K562 (cell line): ENCODE data around the gene SDK1.

Experiments
- NCOA2 ChIP-seq, 2 experiments: fragments of 450-650 bp; IDR thresholded peaks; 2 replicates each; pipeline ENCODE4 v1.6.1; 2018; ENCODE audit warnings: mild to moderate bottlenecking in 2 of 2, moderate library complexity in 1 of 2; ENCODE audit not compliant: partially characterized antibody in 2 of 2
- TF ChIP-seq, protein P1 (sequence below): fragments of 250-450 bp; sonication (Bioruptor Pico); IDR thresholded peaks from 2 replicates; pipeline ENCODE4 v1.5.1; 2021; ENCODE audit warnings: mild to moderate bottlenecking
- TF ChIP-seq, protein P2 (sequence below), 3 experiments: IDR thresholded peaks in 2 of 3; conservative IDR thresholded peaks in 1 of 3; 2 replicates each; pipeline ENCODE4 v1.5.1; 2011 to 2012; ENCODE audit warnings: low read length in 3 of 3, mild to moderate bottlenecking in 3 of 3, control low read depth in 2 of 3, improper control_type of control experiment in 1 of 3, inconsistent platforms in 1 of 3, low read depth in 1 of 3, mixed read lengths in 1 of 3, moderate library complexity in 1 of 3; ENCODE audit not compliant: insufficient read depth in 2 of 3

GRCh38 chr7:4109481-4110110 lies 808.5 kb downstream of the SDK1 start:
- TF ChIP-seq, protein P1, sequence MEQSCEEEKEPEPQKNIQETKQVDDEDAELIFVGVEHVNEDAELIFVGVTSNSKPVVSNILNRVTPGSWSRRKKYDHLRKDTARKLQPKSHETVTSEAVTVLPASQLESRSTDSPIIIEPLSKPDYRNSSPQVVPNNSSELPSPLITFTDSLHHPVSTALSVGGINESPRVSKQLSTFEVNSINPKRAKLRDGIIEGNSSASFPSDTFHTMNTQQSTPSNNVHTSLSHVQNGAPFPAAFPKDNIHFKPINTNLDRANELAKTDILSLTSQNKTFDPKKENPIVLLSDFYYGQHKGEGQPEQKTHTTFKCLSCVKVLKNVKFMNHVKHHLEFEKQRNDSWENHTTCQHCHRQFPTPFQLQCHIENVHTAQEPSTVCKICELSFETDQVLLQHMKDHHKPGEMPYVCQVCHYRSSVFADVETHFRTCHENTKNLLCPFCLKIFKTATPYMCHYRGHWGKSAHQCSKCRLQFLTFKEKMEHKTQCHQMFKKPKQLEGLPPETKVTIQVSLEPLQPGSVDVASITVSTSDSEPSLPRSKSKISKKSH (CRISPR knock-in tag): no peak
- TF ChIP-seq, protein P2, sequence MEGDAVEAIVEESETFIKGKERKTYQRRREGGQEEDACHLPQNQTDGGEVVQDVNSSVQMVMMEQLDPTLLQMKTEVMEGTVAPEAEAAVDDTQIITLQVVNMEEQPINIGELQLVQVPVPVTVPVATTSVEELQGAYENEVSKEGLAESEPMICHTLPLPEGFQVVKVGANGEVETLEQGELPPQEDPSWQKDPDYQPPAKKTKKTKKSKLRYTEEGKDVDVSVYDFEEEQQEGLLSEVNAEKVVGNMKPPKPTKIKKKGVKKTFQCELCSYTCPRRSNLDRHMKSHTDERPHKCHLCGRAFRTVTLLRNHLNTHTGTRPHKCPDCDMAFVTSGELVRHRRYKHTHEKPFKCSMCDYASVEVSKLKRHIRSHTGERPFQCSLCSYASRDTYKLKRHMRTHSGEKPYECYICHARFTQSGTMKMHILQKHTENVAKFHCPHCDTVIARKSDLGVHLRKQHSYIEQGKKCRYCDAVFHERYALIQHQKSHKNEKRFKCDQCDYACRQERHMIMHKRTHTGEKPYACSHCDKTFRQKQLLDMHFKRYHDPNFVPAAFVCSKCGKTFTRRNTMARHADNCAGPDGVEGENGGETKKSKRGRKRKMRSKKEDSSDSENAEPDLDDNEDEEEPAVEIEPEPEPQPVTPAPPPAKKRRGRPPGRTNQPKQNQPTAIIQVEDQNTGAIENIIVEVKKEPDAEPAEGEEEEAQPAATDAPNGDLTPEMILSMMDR (IDR thresholded peaks at IDR 0.05 in 2 of 3, conservative IDR thresholded peaks at IDR 0.05 in 1 of 3; ENCODE audit: insufficient read depth in 2 of 3, low read depth in 1 of 3, low read length in 3 of 3): no peak
- no peak for TF ChIP-seq NCOA2 (IDR thresholded peaks at IDR 0.05; ENCODE audit: partially characterized antibody in 2 of 2)
